ENCODE measurements around the gene HSPB9.

GRCh38 chr17:42078396-42079043 lies 44.1 kb upstream of the HSPB9 start:
- TF ChIP-seq POLR2A (IDR thresholded peaks at IDR 0.05; ENCODE audit: low read depth, low read length) (no peak), POLR2AphosphoS5 (IDR thresholded peaks at IDR 0.05; ENCODE audit: low read depth, low read length) (no peak)

Data from GM12892 (cell line).